Skeletal muscle tissue (tissue), 4 donors: Measurements from ENCODE around the gene TTC28. TPM values are rescaled to one million over a fixed set of nuclear protein-coding genes. Genes with fewer than 3 reads are reported as not detected.
"Not testable (repeated sequence)": the region's sequence is repeated elsewhere in the genome, so short reads cannot be mapped to it uniquely, and the experiment has no call there.

Experiments used
- H3K27ac ChIP-seq: one replicate; pipeline ENCODE4 v1.7.0; 2013; ENCODE audit warnings: mild to moderate bottlenecking, low read depth, low read length, inconsistent platforms
- H3K27me3 ChIP-seq, 3 donors: one replicate each; pipeline ENCODE4 v1.7.0; 2013; ENCODE audit warnings: low read length in 3 of 3; ENCODE audit not compliant: control insufficient read depth in 3 of 3, insufficient read depth in 3 of 3
- H3K36me3 ChIP-seq, 3 donors: one replicate each; pipeline ENCODE4 v1.7.0; 2013; ENCODE audit warnings: low read length in 3 of 3; ENCODE audit not compliant: control insufficient read depth in 3 of 3, insufficient read depth in 3 of 3
- H3K4me1 ChIP-seq, 3 donors: one replicate each; pipeline ENCODE4 v1.7.0; 2013; ENCODE audit warnings: low read length in 3 of 3, mild to moderate bottlenecking in 3 of 3; ENCODE audit not compliant: control insufficient read depth in 3 of 3, insufficient read depth in 3 of 3
- H3K4me3 ChIP-seq, 3 donors: one replicate each; pipeline ENCODE4 v1.7.0; 2013; ENCODE audit warnings: low read length in 3 of 3
- H3K9ac ChIP-seq, 3 donors: one replicate each; pipeline ENCODE4 v1.7.0; 2013; ENCODE audit warnings: low read length in 3 of 3, mild to moderate bottlenecking in 3 of 3, moderate library complexity in 2 of 3, low read depth in 1 of 3
- H3K9me3 ChIP-seq, 3 donors: one replicate each; pipeline ENCODE4 v1.7.0; 2013; ENCODE audit warnings: low read length in 3 of 3; ENCODE audit not compliant: control insufficient read depth in 3 of 3
- total RNA-seq: library from RNA; depleted of rRNA; stranded (reverse); fragments of >200 nt; gene quantifications from one replicate; pipeline ENCODE4 v1.2.3, GENCODE V29; 2014
- donor health status: Osteomylitis.

Gene TTC28
- total RNA-seq, 1 donor from 2014 or later, result 27.1 TPM

GRCh38 chr22:28541137-28541536 is 138.5 kb downstream of the TTC28 start:
- H3K4me1 ChIP-seq, result no peaks in the 10 kb centered on the region
- H3K36me3 ChIP-seq, result no peaks in the 10 kb centered on the region
- H3K27me3 ChIP-seq, result no peaks in the 10 kb centered on the region
- no peak overlapping the region for H3K27ac ChIP-seq
- no peak overlapping the region for H3K9ac ChIP-seq
- H3K9me3 ChIP-seq, result no peaks in the 10 kb centered on the region
- no peak overlapping the region for H3K4me3 ChIP-seq

GRCh38 chr22:28538922-28539321 is 140.7 kb downstream of the TTC28 start:
- Histone ChIP-seq H3K27ac (no peak overlapping the region), H3K4me3 (no peak overlapping the region), H3K9ac (no peak overlapping the region), H3K36me3 (no peaks in the 10 kb centered on the region), H3K4me1 (no peaks in the 10 kb centered on the region), H3K27me3 (no peaks in the 10 kb centered on the region), H3K9me3 (no peaks in the 10 kb centered on the region)

- H3K27me3 ChIP-seq, H3K9me3 ChIP-seq, H3K9ac ChIP-seq, H3K27ac ChIP-seq, H3K36me3 ChIP-seq, H3K4me1 ChIP-seq, H3K4me3 ChIP-seq: not testable (repeated sequence)
Measured at GRCh38 chr22:28530565-28530964, 149.1 kb downstream of the TTC28 start.

GRCh38 chr22:28529144-28529543 is 150.5 kb downstream of the TTC28 start:
- not testable (repeated sequence) for H3K27ac ChIP-seq, H3K9me3 ChIP-seq, H3K4me3 ChIP-seq, H3K27me3 ChIP-seq, H3K4me1 ChIP-seq, H3K9ac ChIP-seq, H3K36me3 ChIP-seq

GRCh38 chr22:28521451-28521850 is 158.2 kb downstream of the TTC28 start:
- no peak overlapping the region for H3K9ac ChIP-seq
- H3K27ac ChIP-seq, result no peak overlapping the region
- no peak overlapping the region for H3K4me3 ChIP-seq
- H3K27me3 ChIP-seq, result no peaks in the 10 kb centered on the region
- H3K9me3 ChIP-seq, result no peaks in the 10 kb centered on the region
- H3K4me1 ChIP-seq, result peaks cover 0 to 2% (median 0%) of the 10 kb centered on the region in 3 donors
- H3K36me3 ChIP-seq, result no peaks in the 10 kb centered on the region

- Histone ChIP-seq H3K36me3 (no peaks in the 10 kb centered on the region), H3K4me1 (peaks cover 0 to 2% (median 0%) of the 10 kb centered on the region in 3 donors), H3K9me3 (no peaks in the 10 kb centered on the region), H3K4me3 (no peak overlapping the region), H3K27ac (no peak overlapping the region), H3K27me3 (no peaks in the 10 kb centered on the region), H3K9ac (no peak overlapping the region)
Measured at GRCh38 chr22:28514321-28514821, 165.3 kb downstream of the TTC28 start.

- H3K27me3 ChIP-seq, H3K4me1 ChIP-seq: not testable (repeated sequence)
Measured at GRCh38 chr22:28512387-28512786, 167.3 kb downstream of the TTC28 start.

GRCh38 chr22:28507896-28508295 is 171.7 kb downstream of the TTC28 start:
- H3K9me3 ChIP-seq, result no peaks in the 10 kb centered on the region
- no peaks in the 10 kb centered on the region for H3K27me3 ChIP-seq
- H3K4me1 ChIP-seq, result peaks cover 0 to 4% (median 2%) of the 10 kb centered on the region in 3 donors
- H3K9ac ChIP-seq, result no peak overlapping the region
- no peaks in the 10 kb centered on the region for H3K36me3 ChIP-seq
- no peak overlapping the region for H3K4me3 ChIP-seq
- H3K27ac ChIP-seq, result no peak overlapping the region

More at GRCh38 chr22:28512387-28512786, 167.3 kb downstream of the TTC28 start:
- H3K4me3 ChIP-seq, H3K9ac ChIP-seq, H3K9me3 ChIP-seq, H3K36me3 ChIP-seq, H3K27ac ChIP-seq: not testable (repeated sequence)

GRCh38 chr22:28506150-28506535 is 173.5 kb downstream of the TTC28 start:
- Histone ChIP-seq H3K27me3 (no peaks in the 10 kb centered on the region), H3K27ac (no peak overlapping the region), H3K4me1 (peaks cover 0 to 4% (median 2%) of the 10 kb centered on the region in 3 donors), H3K9me3 (no peaks in the 10 kb centered on the region), H3K36me3 (no peaks in the 10 kb centered on the region), H3K4me3 (peak overlapping the region in 2 of 3 donors; percentile 23 to 43), H3K9ac (peak overlapping the region in 1 of 3 donors; percentile 32)

- Histone ChIP-seq H3K4me1 (peaks cover 0 to 4% (median 2%) of the 10 kb centered on the region in 3 donors), H3K27ac (no peak overlapping the region), H3K36me3 (no peaks in the 10 kb centered on the region), H3K27me3 (no peaks in the 10 kb centered on the region), H3K9ac (peak overlapping the region in 1 of 3 donors; percentile 32), H3K4me3 (peak overlapping the region; percentile 23 to 43 (median 30)), H3K9me3 (no peaks in the 10 kb centered on the region)
Measured at GRCh38 chr22:28505416-28506149, 174.1 kb downstream of the TTC28 start.
